HT1080 (cell line): Measurements from ENCODE around the gene SPRR1A. TPM values are rescaled to one million over a fixed set of nuclear protein-coding genes. Genes with fewer than 3 reads are reported as not detected.
A peak's percentile ranks its signal among the peaks of the same experiment; 100 is the strongest.
"Not testable (repeated sequence)": the region's sequence is repeated elsewhere in the genome, so short reads cannot be mapped to it uniquely, and the experiment has no call there.

ENCODE experiments used
- DNase-seq: peaks from one replicate; pipeline ENCODE4 v3.0.0-alpha.2; 2015; ENCODE audit warnings: low read depth
- total RNA-seq: library from RNA; depleted of rRNA; stranded (reverse); fragments of >200 nt; shearing (Covaris generic); gene quantifications from 2 replicates; pipeline ENCODE4 v1.2.3, GENCODE V29; 2014

Gene SPRR1A
- total RNA-seq, 1 experiment from 2014 or later = not detected

DNA sequence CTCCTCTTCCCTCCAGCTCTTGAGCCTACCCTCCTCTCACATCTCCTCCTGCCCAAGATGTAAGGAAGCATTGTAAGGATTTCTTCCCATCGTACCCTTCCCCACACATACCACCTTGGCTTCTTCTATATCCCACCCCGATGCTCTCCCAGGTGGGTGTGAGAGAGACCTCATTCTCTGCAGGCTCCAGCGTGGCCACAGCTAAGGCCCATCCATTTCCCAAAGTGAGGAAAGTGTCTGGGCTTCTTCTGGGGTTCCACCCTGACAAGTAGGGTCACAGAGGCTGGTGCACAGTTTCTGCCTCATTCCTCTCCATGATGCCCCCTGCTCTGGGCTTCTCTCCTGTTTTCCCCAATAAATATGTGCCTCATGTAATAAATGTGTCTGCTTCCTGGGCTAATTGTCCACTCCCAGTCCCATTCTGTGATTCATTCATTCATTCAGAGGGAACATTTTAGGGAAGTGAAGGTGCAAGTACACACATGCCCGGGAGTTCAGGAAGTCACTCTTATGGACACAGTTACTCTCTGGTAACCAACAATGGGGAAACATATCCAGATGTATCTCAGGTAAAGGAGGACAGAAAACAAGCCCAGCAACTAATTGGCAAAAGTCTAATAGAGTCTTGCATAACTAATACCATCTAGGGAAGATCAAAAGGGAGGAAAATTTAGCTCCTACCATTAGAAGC lies 11.5 kb upstream of the SPRR1A start:
- DNase-seq = no peak

DNA sequence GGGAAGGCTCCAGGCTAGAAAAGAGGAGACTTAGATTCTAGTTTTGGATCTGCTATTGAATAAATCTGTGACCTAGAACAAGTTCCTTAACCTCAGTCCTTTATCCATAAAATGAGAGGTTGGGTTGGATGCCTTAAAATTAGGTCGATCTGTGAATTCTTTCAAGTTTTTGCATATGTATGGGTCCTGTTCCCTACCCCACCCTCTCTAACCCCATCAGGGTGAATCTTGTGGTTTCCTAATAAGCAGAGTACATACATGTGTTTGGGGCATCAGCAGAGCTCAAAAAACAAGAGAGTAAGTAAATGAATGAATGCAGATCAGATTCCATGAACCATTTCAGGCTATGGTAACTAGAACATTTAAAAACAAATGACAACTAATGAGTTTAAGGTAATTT lies 7.2 kb upstream of the SPRR1A start:
- DNase-seq = no peak

DNA sequence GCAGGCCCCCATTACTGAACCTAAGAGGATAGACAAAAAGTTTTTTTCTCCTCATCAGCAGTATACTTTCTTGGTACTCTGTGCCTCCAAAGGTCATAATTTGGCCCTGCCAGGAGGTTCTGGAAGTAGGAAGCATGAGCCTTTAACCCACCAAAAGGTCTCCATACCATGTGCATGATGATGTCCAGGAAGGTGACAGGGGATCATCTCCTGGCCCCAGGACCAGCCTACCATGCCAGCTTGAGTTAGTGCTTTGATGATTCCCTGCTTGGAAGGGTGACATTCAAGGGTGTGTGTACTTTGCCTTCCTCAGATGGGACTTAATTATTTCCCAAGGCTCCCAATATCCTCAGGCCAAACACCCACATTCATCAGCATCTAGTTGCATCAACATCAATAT lies 6.3 kb upstream of the SPRR1A start:
- DNase-seq = no peak

- no peak for DNase-seq
Observed at GRCh38 chr1:152980676-152981075, 3.2 kb upstream of the SPRR1A start.

DNA sequence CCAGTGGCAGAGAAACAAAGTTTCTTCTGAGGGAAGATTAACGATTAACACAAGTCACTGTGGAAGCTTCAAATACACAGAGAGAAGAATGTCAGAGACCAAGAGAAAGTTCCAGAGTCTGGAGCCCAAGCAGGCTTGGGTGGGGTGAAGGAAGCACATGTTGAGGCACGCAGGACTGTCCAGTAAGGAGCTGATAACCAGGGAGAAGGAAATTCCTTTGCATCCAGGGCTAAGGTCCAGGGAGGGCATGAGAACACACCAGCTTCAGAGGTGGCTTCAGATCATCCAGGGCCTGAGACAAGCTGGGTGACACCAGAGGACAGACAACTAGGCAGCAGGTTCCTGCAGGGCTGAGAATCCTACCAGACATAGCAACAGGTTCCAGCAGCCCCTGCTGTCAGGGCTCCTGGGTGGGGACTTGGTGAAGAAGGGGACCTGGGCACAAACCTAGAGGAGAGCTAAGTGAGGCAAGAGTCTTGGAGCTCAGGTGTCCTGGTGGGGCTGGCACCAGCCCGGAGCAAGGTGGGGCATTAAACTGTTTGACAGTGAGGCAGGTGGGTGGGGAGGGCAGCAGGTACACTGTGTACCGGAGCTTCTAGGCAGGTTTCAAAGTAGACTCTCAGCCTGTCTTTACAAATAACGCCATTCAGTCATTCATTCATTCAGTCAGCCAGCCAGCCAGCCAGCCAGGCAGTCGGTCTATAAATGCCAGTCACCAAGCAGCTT lies 2.6 kb upstream of the SPRR1A start:
- no peak for DNase-seq

DNA sequence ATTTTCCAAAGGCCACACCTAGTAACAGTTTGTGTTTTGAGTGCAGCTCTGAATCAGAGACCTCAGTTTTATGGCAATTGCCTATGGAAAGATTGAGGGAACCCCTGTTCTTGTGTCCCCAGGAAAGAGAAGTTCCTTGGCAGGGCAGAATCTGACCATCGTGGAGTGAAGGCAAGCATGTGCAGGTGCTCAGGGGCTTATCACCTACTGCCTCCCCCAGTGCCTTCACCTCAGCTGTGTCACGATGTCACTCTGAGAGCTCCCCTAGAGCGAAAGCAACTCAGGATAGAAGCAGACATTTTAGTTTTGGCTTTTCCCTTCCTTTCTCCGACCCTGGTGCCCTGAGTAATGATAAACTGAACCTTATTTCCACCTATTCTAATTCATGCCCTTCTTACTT lies 1.8 kb upstream of the SPRR1A start:
- DNase-seq = no peak

DNA sequence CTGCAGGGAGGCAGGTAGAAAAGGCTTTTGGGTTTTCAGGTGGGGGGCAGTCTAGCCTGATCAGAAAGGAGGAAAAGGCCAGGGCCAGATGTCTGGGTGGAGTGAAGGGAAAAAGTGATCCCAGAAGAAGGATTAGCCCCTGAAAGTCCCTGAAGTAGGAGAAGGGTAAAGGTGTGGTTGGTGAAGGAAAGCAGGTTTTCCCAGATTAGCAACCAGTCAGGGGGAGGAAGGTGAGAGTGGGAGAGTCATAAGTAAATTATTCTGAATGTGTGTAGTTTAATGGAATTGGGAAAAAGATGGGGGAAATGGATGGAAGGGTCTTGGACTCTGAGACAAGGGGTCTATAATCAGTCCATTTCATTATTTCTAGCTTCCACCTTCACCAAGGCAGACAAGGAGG lies 647 bp upstream of the SPRR1A start:
- no peak for DNase-seq

- no peak for DNase-seq
Observed at GRCh38 chr1:152986578-152986977, 2.7 kb downstream of the SPRR1A start.

- no peak for DNase-seq
Observed at GRCh38 chr1:152993186-152993585, 9.3 kb downstream of the SPRR1A start.

DNA sequence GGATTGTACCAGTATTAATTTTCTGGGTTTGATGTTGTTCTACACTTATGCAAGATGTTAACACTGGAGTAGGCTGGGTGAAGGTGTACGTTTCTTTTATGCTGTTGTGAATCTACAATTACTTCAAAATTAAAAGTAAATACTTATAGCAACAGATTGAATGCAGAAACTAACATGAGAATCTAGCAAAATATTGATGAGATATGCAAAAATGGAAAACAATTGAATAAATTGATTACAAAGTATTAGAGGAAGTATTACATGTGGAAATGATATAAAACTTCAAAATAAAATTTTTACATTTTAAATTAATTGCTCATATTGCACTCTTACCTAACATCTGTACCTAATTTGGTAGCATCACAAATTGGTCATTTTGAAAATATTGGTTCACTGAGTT lies 12.0 kb downstream of the SPRR1A start:
- DNase-seq = no peak

GRCh38 chr1:152996633-152997400 lies 12.9 kb downstream of the SPRR1A start:
- no peak for DNase-seq

- DNase-seq = no peak
Observed at GRCh38 chr1:152997901-152998300, 14.0 kb downstream of the SPRR1A start.

- no peak for DNase-seq
Observed at GRCh38 chr1:152998476-152998875, 14.6 kb downstream of the SPRR1A start.

DNA sequence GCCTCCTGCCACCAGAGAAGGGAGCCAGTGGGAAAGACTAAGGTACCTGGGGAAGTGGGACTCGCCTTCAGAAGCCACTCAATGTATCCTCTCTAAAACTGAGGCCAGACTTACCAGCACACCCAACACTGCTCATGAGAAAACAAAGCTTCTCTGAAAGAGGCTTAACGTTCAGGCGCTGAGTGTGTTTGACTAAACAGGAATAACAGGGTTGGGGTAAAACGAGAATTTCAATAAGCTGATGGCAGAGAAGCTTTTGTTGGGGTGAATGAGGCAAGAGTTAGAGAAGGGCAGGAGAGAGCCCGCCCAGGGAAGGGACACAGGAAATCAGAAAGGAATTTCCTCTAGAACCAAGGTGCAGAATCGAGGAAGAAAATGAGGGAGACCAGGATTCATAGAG lies 15.9 kb downstream of the SPRR1A start:
- DNase-seq = no peak

- DNase-seq = peak; percentile 74
Observed at GRCh38 chr1:153000294-153000693, 16.4 kb downstream of the SPRR1A start.

- no peak for DNase-seq
Observed at GRCh38 chr1:153001382-153001781, 17.5 kb downstream of the SPRR1A start, which contains the start of gene SPRR3. Gene SPRR3 (plus strand): TSS chr1:153001749. CDS start chr1:153003021, 1,272 bp downstream.

DNA sequence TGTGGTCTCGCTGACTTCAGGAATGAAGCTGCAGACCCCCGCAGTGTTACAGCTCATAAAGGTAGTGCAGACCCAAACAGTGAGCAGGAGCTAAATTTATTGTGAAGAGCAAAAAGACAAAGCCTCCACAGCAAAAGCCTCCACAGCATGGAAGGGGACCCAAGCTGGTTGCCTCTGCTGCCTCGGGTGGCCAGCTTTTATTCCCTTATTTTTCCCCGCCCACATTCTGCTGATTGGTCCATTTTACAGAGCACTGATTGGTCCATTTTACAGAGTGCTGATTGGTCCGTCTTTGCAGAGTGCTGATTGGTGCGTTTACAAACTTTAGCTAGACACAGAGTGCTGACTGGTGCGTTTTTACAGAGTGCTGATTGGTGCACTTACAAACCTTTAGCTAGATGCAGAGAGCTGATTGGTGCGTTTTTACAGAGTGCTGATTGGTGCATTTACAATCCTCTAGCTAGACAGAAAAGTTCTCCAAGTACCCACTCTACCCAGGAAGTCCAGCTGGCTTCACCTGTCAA lies 27.4 kb downstream of the SPRR1A start:
- DNase-seq = not testable (repeated sequence)

DNA sequence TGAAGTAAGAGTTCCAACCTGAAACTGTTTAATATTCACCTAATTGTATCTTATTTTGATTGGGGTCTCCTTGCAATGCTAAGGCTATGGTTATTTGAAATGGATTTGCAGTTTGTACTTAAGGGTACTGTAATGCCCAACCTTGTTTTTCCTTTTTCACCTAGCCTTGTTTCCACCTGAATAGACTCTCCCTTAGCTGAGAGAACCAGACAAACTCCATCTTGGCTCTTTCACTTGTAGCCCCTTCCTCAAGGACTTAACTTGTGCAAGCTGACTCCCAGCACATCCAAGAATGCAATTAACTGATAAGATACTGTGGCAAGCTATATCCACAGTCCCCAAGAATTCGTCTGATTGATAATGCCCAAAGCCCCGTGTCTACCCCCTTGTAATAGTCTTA lies 37.9 kb downstream of the SPRR1A start:
- not testable (repeated sequence) for DNase-seq

- not testable (repeated sequence) for DNase-seq
Observed at GRCh38 chr1:153022340-153022739, 38.5 kb downstream of the SPRR1A start.

GRCh38 chr1:153023109-153023508 lies 39.2 kb downstream of the SPRR1A start:
- DNase-seq = no peak

DNA sequence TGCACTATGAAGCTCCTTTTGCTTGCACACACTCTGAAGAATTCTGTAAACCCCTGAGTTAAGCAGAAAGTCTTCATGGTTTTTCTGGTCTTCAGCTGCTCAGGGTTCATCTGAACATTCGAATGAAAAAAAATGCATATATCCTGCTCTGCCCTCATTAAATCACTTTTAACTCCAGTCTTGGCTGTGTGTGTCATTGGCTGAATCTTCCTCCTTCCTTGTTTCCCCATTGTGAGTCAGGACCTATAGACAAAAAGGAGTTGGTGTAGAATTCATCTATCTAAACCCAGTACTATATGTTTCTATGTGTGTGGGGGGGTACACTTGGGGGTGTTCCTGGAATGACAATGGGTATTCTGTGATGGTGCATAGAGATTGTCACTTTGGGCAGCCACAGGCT lies 40.5 kb downstream of the SPRR1A start:
- no peak for DNase-seq

- DNase-seq = no peak
Observed at GRCh38 chr1:153025797-153026196, 41.9 kb downstream of the SPRR1A start.
